A549 (cell line): Measurements from ENCODE around the gene TRNP1. TPM values are rescaled to one million over a fixed set of nuclear protein-coding genes. Genes with fewer than 3 reads are reported as not detected.
A peak's percentile ranks its signal among the peaks of the same experiment; 100 is the strongest.

ENCODE experiments used
- ATAC-seq, 2 experiments: fragments of 200-7000 bp in 1 of 2; fragments of >200 bp in 1 of 2; cut with Nextera tagmentation in 1 of 2; cut with Tn5 transposase in 1 of 2; 3 replicates each; pipeline versions ENCODE4 v1.8.0 to v1.9.1; 2018 to 2020; ENCODE audit warnings: mild to moderate bottlenecking in 1 of 2, moderate library complexity in 1 of 2
- CTCF ChIA-PET: fragments of 300-600 bp; sonication (Branson Sonifier 250); formaldehyde crosslinking; extraction: SDS; loops from one replicate; lab custom pipeline; 2021; ENCODE audit warnings: antibody characterized with exemption, inconsistent platforms; lab: Yijun Ruan, JAX
- POLR2A ChIA-PET: fragments of 350-600 bp; formaldehyde crosslinking; extraction: SDS; loops from one replicate; lab custom pipeline; 2021; ENCODE audit warnings: antibody characterized with exemption, inconsistent platforms; lab: Yijun Ruan, JAX
- DNase-seq, 2 experiments: peaks; one replicate each; pipeline versions ENCODE4 v3.0.0 to v3.0.0-alpha.2; 2011 to 2016; ENCODE audit warnings: low read depth in 1 of 2, low spot score in 1 of 2
- FAIRE-seq: peaks from 2 replicates; lab custom pipeline; 2011; peaks lifted over from hg19 to GRCh38; lab: Jason Lieb, UNC
- H3K27ac ChIP-seq, 2 experiments: fragments of >200 bp; sonication (Bioruptor Twin); formaldehyde crosslinking; 3 replicates each; pipeline ENCODE4 v1.5.1; 2016 to 2017
- H3K4me1 ChIP-seq: fragments of >200 bp; sonication (Bioruptor Twin); formaldehyde crosslinking; 3 replicates; pipeline ENCODE4 v1.6.1; 2016
- H3K4me2 ChIP-seq: fragments of >200 bp; sonication (Bioruptor Twin); formaldehyde crosslinking; 3 replicates; pipeline ENCODE4 v1.6.1; 2016
- H3K4me3 ChIP-seq: fragments of >200 bp; sonication (Bioruptor Twin); formaldehyde crosslinking; 3 replicates; pipeline ENCODE4 v1.5.1; 2016
- H3K9me3 ChIP-seq: fragments of >200 bp; sonication (Bioruptor Twin); formaldehyde crosslinking; 3 replicates; pipeline ENCODE4 v1.6.1; 2016
- BHLHE40 ChIP-seq: IDR thresholded peaks from 2 replicates; pipeline ENCODE4 v1.6.1; 2012; ENCODE audit warnings: low read depth, low read length, inconsistent platforms
- EP300 ChIP-seq, 2 experiments: fragments of >200 bp; sonication (Bioruptor Twin); formaldehyde crosslinking; IDR thresholded peaks; 2 replicates in 1 of 2; 3 replicates in 1 of 2; pipeline ENCODE4 v1.6.1; 2016 to 2017
- FOSL2 ChIP-seq, 2 experiments: fragments of 450-650 bp in 1 of 2; fragments of >200 bp in 1 of 2; sonication (Bioruptor Twin) in 1 of 2; formaldehyde crosslinking; IDR thresholded peaks; 2 replicates each; pipeline versions ENCODE4 v1.5.0 to v1.6.1; 2016 to 2020; ENCODE audit warnings: mild to moderate bottlenecking in 1 of 2, moderate library complexity in 1 of 2
- GATA3 ChIP-seq: IDR thresholded peaks from 2 replicates; pipeline ENCODE4 v1.6.1; 2012; ENCODE audit warnings: borderline replicate concordance
- HOXA7 ChIP-seq: fragments of 250-450 bp; sonication (Bioruptor Pico); IDR thresholded peaks from 2 replicates; pipeline ENCODE4 v1.5.0; 2020; ENCODE audit warnings: mild to moderate bottlenecking, moderate library complexity
- HOXB13 ChIP-seq: fragments of 250-450 bp; sonication (Bioruptor Pico); IDR thresholded peaks from 2 replicates; pipeline ENCODE4 v1.5.0; 2020; ENCODE audit warnings: low read depth, mild to moderate bottlenecking, moderate library complexity
- KDM1A ChIP-seq: fragments of 200-600 bp; sonication (generic); IDR thresholded peaks from 2 replicates; pipeline ENCODE4 v1.6.1; 2016; ENCODE audit warnings: low read depth, mild to moderate bottlenecking
- MAFK ChIP-seq: fragments of 450-650 bp; IDR thresholded peaks from 2 replicates; pipeline ENCODE4 v1.6.1; 2014; ENCODE audit not compliant: partially characterized antibody
- PBX3 ChIP-seq: IDR thresholded peaks from 2 replicates; pipeline ENCODE4 v1.6.1; 2012
- PHF8 ChIP-seq: fragments of 200-600 bp; sonication (generic); IDR thresholded peaks from 2 replicates; pipeline ENCODE4 v1.6.1; 2016; ENCODE audit warnings: low read depth, mild to moderate bottlenecking, antibody characterized with exemption, moderate library complexity, borderline replicate concordance
- POLR2A ChIP-seq: IDR thresholded peaks from 2 replicates; pipeline ENCODE4 v1.6.1; 2012; ENCODE audit warnings: mild to moderate bottlenecking, low read length
- POLR2AphosphoS2 ChIP-seq: conservative IDR thresholded peaks from 2 replicates; pipeline ENCODE4 v1.6.1; 2012; ENCODE audit warnings: low read length, improper control_type of control experiment, inconsistent platforms
- RARB ChIP-seq: fragments of 250-450 bp; sonication (Bioruptor Pico); IDR thresholded peaks from 2 replicates; pipeline ENCODE4 v1.8.0; 2021; ENCODE audit warnings: mild to moderate bottlenecking, moderate library complexity
- RCOR1 ChIP-seq: fragments of 150-350 bp; IDR thresholded peaks from 2 replicates; pipeline ENCODE4 v1.6.1; 2014; ENCODE audit warnings: antibody characterized with exemption, low read length, low read depth
- REST ChIP-seq: fragments of 200-600 bp; sonication (generic); IDR thresholded peaks from 2 replicates; pipeline ENCODE4 v1.6.1; 2016; ENCODE audit warnings: antibody characterized with exemption, mild to moderate bottlenecking, moderate library complexity
- TFCP2L1 ChIP-seq: fragments of 250-450 bp; sonication (Bioruptor Pico); IDR thresholded peaks from 2 replicates; pipeline ENCODE4 v1.5.0; 2021; ENCODE audit warnings: mild to moderate bottlenecking
- TP53 ChIP-seq: fragments of 250-450 bp; sonication (Bioruptor Pico); IDR thresholded peaks from 2 replicates; pipeline ENCODE4 v1.5.0; 2021; ENCODE audit warnings: mild to moderate bottlenecking, moderate library complexity
- ZC3H11A ChIP-seq: fragments of 450-650 bp; IDR thresholded peaks from 2 replicates; pipeline ENCODE4 v1.6.1; 2014; ENCODE audit warnings: antibody characterized with exemption, mild to moderate bottlenecking
- ZFP36 ChIP-seq: fragments of 450-650 bp; IDR thresholded peaks from 2 replicates; pipeline ENCODE4 v1.6.1; 2014; ENCODE audit warnings: borderline replicate concordance; ENCODE audit not compliant: partially characterized antibody
- WGBS: methylation state at CpG from one replicate; pipeline ENCODE4 v1.1.6; 2017; ENCODE audit errors: missing lambda C conversion rate; 5-methylcytosine and 5-hydroxymethylcytosine counted together
- polyA plus RNA-seq, 4 experiments: library from polyadenylated mRNA; depleted of rRNA in 3 of 4; stranded (reverse); fragments of >200 nt; fragmentation: RNase III in 1 of 4; extraction: RNeasy Plus Mini Kit Qiagen cat#74134 plus additional on column Dnase treatment in 1 of 4; gene quantifications; 2 replicates in 3 of 4; 3 replicates in 1 of 4; pipeline ENCODE4 v1.2.3, GENCODE V29; 2011 to 2017

Gene TRNP1
- polyA plus RNA-seq, 2 of the 4 experiments (the other 2 are of a cell fraction), result 73.9 to 113 TPM

DNA sequence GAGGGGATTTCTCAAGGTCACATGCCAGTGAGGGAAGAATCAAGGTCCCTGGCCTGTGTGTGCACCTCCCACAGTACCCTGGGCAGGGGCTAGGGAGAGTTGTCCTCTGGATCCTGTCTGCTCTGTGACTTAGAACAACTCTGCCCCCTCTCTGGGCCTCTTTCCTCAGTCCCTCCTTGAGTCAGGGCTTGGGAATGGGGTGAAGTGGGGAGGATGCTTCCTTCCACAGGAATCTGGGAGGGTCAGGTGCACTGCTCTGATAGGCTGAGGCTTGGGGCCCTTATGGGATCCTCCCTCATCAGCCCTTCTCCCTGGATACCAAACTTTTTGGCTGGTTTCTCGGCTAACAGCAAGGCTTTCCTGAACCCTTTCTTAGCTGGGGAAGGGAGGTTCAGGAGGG, 2.5 kb downstream of the TRNP1 start:
- peak overlapping the region; percentile 100 for H3K27ac ChIP-seq
- ChIA-PET POLR2A (no interaction called here), CTCF (interaction anchor here (0.6 to 10.6 kb wide), 14 partner anchors 9 to 288 kb away, joined by 3 to 188 read pairs (median 12); partner anchors contain the start of genes KDF1 and NR0B2)
- WGBS, result 0% methylated on average over 1 of the region's 1 CpG
- DNase-seq, result peak in 1 of 2 experiments; percentile 34
- peak overlapping the region; percentile 96 for H3K4me3 ChIP-seq
- H3K4me1 ChIP-seq, result peaks cover 70% of the 10 kb centered on the region
- no peaks in the 10 kb centered on the region for H3K9me3 ChIP-seq
- FAIRE-seq, result no peak
- H3K4me2 ChIP-seq, result peak overlapping the region; percentile 99
- no peak for ATAC-seq
- TF ChIP-seq ZFP36 (peak; percentile 39), POLR2A (no peak)

DNA sequence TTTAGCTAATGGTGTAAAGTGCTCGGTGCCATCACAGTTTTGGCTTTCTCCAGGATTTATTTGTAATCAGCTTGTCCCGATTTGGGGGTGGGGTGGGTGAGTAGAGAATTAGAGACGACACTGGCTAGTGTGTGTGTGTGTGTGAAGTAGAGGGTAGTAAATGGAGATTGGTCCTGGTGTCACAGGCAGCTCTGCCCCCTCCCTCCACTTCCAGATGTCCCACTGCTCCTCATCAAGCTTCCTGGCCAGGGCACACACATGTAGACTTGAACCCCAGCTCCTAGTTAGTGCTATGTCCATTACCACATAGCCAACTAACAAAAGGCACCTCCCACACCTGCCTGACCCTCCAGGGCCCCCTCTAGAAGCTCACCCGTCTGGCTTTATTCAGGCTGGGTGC, 3.2 kb downstream of the TRNP1 start:
- CTCF ChIA-PET, result interaction anchor here (0.6 to 10.6 kb wide), 23 partner anchors 7 to 288 kb away, joined by 3 to 188 read pairs (median 7); partner anchors contain the start of genes KDF1, NR0B2 and TENT5B
- TF ChIP-seq RCOR1 (no peak), HOXB13 (CRISPR knock-in tag) (no peak), KDM1A (no peak), HOXA7 (no peak), ZC3H11A (no peak), REST (no peak)
- Histone ChIP-seq H3K4me3 (peak overlapping the region; percentile 96), H3K4me1 (peaks cover 71% of the 10 kb centered on the region), H3K27ac (peak overlapping the region; percentile 100), H3K9me3 (no peaks in the 10 kb centered on the region), H3K4me2 (peak overlapping the region; percentile 99)
- POLR2A ChIA-PET, result interaction anchor here (0.6 kb wide), 1 partner anchor 39 kb away, joined by 6 read pairs; no protein-coding TSS in a partner anchor
- 4% methylated on average over 4 of the region's 4 CpGs for WGBS
- FAIRE-seq, result no peak
- no peak for ATAC-seq
- no peak for DNase-seq

GRCh38 chr1:26998429-26999300, 5.2 kb downstream of the TRNP1 start:
- TF ChIP-seq TP53 (CRISPR knock-in tag) (peak; percentile 37; the same call in 1 of the 2 replicates), RARB (no peak), EP300 (IDR thresholded peaks at IDR 0.05) (no peak), GATA3 (no peak), FOSL2 (IDR thresholded peaks at IDR 0.05) (peak; percentile 55; the same call in 1 of the 2 replicates), FOSL2 (CRISPR knock-in tag; IDR thresholded peaks at IDR 0.05) (peak; percentile 78), POLR2AphosphoS2 (peak; percentile 77; the same call in 1 of the 2 replicates), PHF8 (no peak), PBX3 (peak; percentile 65; the same call in 1 of the 2 replicates), TFCP2L1 (CRISPR knock-in tag) (0 out of 2 replicates have a peak, but pooled peaks have one; percentile 35), BHLHE40 (no peak), MAFK (peak; percentile 92)
- TF ChIP-seq, all 56 proteins: peak for 6
- peak; percentile 30 to 39; a peak in 5 of 6 replicates for ATAC-seq
- WGBS, result 22% methylated on average over 11 of the region's 11 CpGs
- FAIRE-seq, result no peak
- POLR2A ChIA-PET, result interaction anchor here (1.0 to 1.1 kb wide), 2 partner anchors 14 to 32 kb away, joined by 3 to 5 read pairs; partner anchors contain the start of gene TENT5B
- Histone ChIP-seq H3K9me3 (no peaks in the 10 kb centered on the region), H3K4me2 (peak overlapping the region; percentile 99), H3K4me1 (peaks cover 63% of the 10 kb centered on the region), H3K27ac (peak overlapping the region; percentile 100), H3K4me3 (peak overlapping the region; percentile 96)
- DNase-seq, result peak in 1 of 2 experiments; percentile 67
- CTCF ChIA-PET, result interaction anchor here (0.6 to 10.6 kb wide), 24 partner anchors 8 to 1301 kb away, joined by 3 to 188 read pairs (median 6); partner anchors contain the start of genes KDF1 and TENT5B
